OCI-LY7 (cell line): ENCODE measurements around the gene SAYSD1.

ENCODE experiments used
- CTCF ChIP-seq: fragments of 200-600 bp; sonication (generic); conservative IDR thresholded peaks from 2 replicates; pipeline ENCODE4 v1.5.1; 2014; ENCODE audit warnings: mild to moderate bottlenecking, antibody characterized with exemption, low read length, moderate library complexity, mixed read lengths
- EZH2phosphoT487 ChIP-seq: fragments of 200-600 bp; sonication (generic); IDR thresholded peaks from 2 replicates; pipeline ENCODE4 v1.6.1; 2018; ENCODE audit warnings: low read depth, borderline replicate concordance, mild to moderate bottlenecking, mixed run types, antibody characterized with exemption, low read length, moderate library complexity, mixed read lengths

DNA sequence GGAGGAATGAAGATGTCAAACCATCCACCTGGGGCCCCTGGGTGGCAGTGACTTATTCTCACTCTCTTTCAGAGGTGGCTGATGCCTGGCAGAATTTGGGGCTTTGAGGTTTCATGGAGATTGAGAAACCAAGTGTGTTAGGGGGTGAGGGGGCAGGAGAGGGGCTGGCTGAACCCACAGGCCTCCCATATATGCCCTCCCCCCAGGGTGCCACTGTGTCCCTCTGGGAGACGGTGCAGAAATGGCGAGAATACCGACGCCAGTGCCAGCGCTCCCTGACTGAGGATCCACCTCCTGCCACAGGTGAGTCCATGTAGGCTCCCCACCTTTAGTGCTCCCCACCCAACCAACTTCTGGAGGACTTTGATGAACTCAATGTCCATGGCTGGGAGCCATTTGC, 58.8 kb downstream of the SAYSD1 start:
- no peak for TF ChIP-seq CTCF
- TF ChIP-seq EZH2phosphoT487: no peak
